Keratinocyte (primary cell): Measurements from ENCODE around the gene RSBN1. TPM values are rescaled to one million over a fixed set of nuclear protein-coding genes. Genes with fewer than 3 reads are reported as not detected.

Source experiments
- DNase-seq: peaks from one replicate; pipeline ENCODE4 v3.0.0-alpha.2; 2011; ENCODE audit warnings: low read depth, missing footprints, low spot score
- FAIRE-seq: peaks from 2 replicates; lab custom pipeline; 2011; peaks lifted over from hg19 to GRCh38; lab: Jason Lieb, UNC
- H2AFZ ChIP-seq: 2 replicates; pipeline ENCODE4 v1.6.0; 2012; ENCODE audit warnings: low read length, control low read depth, inconsistent platforms; ENCODE audit not compliant: control insufficient read depth
- H3K27ac ChIP-seq: 2 replicates; pipeline ENCODE4 v1.5.1; 2011; ENCODE audit warnings: low read length; ENCODE audit not compliant: control insufficient read depth, insufficient read depth
- H3K27me3 ChIP-seq: 3 replicates; pipeline ENCODE4 v1.6.0; 2011; ENCODE audit warnings: low read length; ENCODE audit not compliant: control insufficient read depth, insufficient read depth; ENCODE audit errors: extremely low read depth
- H3K36me3 ChIP-seq, 2 experiments: 2 replicates in 1 of 2; 3 replicates in 1 of 2; pipeline ENCODE4 v1.5.1; 2011; ENCODE audit warnings: low read length in 2 of 2, mild to moderate bottlenecking in 1 of 2; ENCODE audit not compliant: control insufficient read depth in 2 of 2, insufficient read depth in 2 of 2; ENCODE audit errors: extremely low read depth in 1 of 2
- H3K4me1 ChIP-seq: 3 replicates; pipeline ENCODE4 v1.5.1; 2011; ENCODE audit warnings: low read length; ENCODE audit not compliant: control insufficient read depth, insufficient read depth; ENCODE audit errors: extremely low read depth
- H3K4me2 ChIP-seq: 3 replicates; pipeline ENCODE4 v1.6.0; 2011; ENCODE audit warnings: low read depth, low read length; ENCODE audit not compliant: control insufficient read depth, insufficient read depth; ENCODE audit errors: extremely low read depth
- H3K4me3 ChIP-seq, 3 experiments: fragments of 200-600 bp in 1 of 3; sonication (generic) in 1 of 3; 2 replicates in 2 of 3; 3 replicates in 1 of 3; pipeline ENCODE4 v1.5.1; 2011 to 2016; ENCODE audit warnings: low read length in 3 of 3, mild to moderate bottlenecking in 3 of 3, control low read depth in 2 of 3, inconsistent platforms in 1 of 3, low read depth in 1 of 3, mixed read lengths in 1 of 3, mixed run types in 1 of 3, moderate library complexity in 1 of 3; ENCODE audit not compliant: control insufficient read depth in 2 of 3, insufficient read depth in 2 of 3; ENCODE audit errors: extremely low read depth in 1 of 3
- H3K79me2 ChIP-seq: 2 replicates; pipeline ENCODE4 v1.6.0; 2012; ENCODE audit warnings: low read length; ENCODE audit not compliant: control insufficient read depth, insufficient read depth
- H3K9ac ChIP-seq: 3 replicates; pipeline ENCODE4 v1.6.0; 2011; ENCODE audit warnings: low read length; ENCODE audit not compliant: control insufficient read depth, insufficient read depth; ENCODE audit errors: extremely low read depth
- H3K9me1 ChIP-seq: 3 replicates; pipeline ENCODE4 v1.6.0; 2011; ENCODE audit warnings: low read length; ENCODE audit not compliant: control insufficient read depth, insufficient read depth; ENCODE audit errors: extremely low read depth
- H3K9me3 ChIP-seq: 2 replicates; pipeline ENCODE4 v1.5.1; 2012; ENCODE audit warnings: low read depth, low read length; ENCODE audit not compliant: control insufficient read depth
- H4K20me1 ChIP-seq: 3 replicates; pipeline ENCODE4 v1.6.0; 2011; ENCODE audit warnings: low read length; ENCODE audit not compliant: control insufficient read depth, insufficient read depth; ENCODE audit errors: extremely low read depth
- EZH2 ChIP-seq: IDR thresholded peaks from one replicate; pipeline ENCODE4 v1.6.1; 2012; ENCODE audit warnings: inconsistent platforms, mild to moderate bottlenecking, low read length, moderate library complexity
- dilution Hi-C: fragments of 300-500 bp; cut with MboI; formaldehyde crosslinking; loops from one replicate; pipeline ENCODE4 v1.7.0; 2020; ENCODE audit warnings: low sequenced_read_pairs; ENCODE audit not compliant: extremely low pct_ligation_motif_present
- polyA plus RNA-seq, 5 experiments: library from polyadenylated mRNA; depleted of rRNA in 3 of 5; stranded (reverse) in 3 of 5; stranded (forward) in 1 of 5; unstranded in 1 of 5; fragments of >200 nt; gene quantifications; 1 replicate in 1 of 5; 2 replicates in 3 of 5; 3 replicates in 1 of 5; pipeline versions ENCODE4 v1.2.1 to v1.2.3, GENCODE V29; 2011 to 2012; ENCODE audit warnings: missing spikeins in 2 of 5, low read depth in 1 of 5, low replicate concordance in 1 of 5
- TF ChIP-seq, protein P1 (sequence below), 3 experiments: IDR thresholded peaks in 1 of 3; conservative IDR thresholded peaks in 1 of 3; optimal IDR thresholded peaks in 1 of 3; 2 replicates in 2 of 3; 3 replicates in 1 of 3; pipeline versions ENCODE3 to v1.5.1; 2011; ENCODE audit warnings: low read length in 3 of 3, mild to moderate bottlenecking in 3 of 3, moderate library complexity in 2 of 3, control low read depth in 1 of 3, inconsistent platforms in 1 of 3; ENCODE audit not compliant: insufficient read depth in 2 of 3; ENCODE audit errors: extremely low read depth in 1 of 3

The RSBN1 gene
- polyA plus RNA-seq, 1 donor (not counting 4 experiments of a cell fraction or from before 2014, with no cell fraction given), result 10.4 TPM

DNA sequence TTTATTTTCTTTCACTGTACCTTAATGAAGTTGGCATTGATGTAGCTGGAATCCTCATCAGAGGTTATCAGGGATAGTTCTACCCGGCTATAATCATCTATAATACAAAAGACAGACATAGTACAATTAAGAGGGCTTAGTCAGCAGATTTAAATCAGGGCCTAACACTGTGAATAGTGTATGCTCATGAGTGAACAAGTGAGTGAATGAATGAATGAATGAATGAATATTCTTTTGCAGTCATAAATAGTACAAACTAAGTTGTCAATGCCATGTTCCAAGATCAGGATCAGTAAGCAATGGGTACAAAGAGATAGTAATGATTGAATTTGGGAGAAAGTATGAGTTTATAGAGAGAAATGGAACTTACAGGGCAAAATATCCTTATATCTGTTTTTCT, 46.7 kb upstream of the RSBN1 start:
- Histone ChIP-seq H3K4me3 (no peak overlapping the region), H3K27me3 (no peaks in the 10 kb centered on the region), H3K4me1 (peaks cover 33% of the 10 kb centered on the region), H4K20me1 (no peaks in the 10 kb centered on the region), H3K9ac (no peak overlapping the region), H3K9me1 (no peaks in the 10 kb centered on the region), H3K36me3 (no peaks in the 10 kb centered on the region), H3K27ac (no peak overlapping the region), H2AFZ (no peak overlapping the region), H3K79me2 (no peaks in the 10 kb centered on the region), H3K9me3 (no peaks in the 10 kb centered on the region), H3K4me2 (peak overlapping the region; percentile 41)
- FAIRE-seq, result no peak
- dilution Hi-C loops, result no loop called here
- no peak for DNase-seq
- TF ChIP-seq, protein P1, sequence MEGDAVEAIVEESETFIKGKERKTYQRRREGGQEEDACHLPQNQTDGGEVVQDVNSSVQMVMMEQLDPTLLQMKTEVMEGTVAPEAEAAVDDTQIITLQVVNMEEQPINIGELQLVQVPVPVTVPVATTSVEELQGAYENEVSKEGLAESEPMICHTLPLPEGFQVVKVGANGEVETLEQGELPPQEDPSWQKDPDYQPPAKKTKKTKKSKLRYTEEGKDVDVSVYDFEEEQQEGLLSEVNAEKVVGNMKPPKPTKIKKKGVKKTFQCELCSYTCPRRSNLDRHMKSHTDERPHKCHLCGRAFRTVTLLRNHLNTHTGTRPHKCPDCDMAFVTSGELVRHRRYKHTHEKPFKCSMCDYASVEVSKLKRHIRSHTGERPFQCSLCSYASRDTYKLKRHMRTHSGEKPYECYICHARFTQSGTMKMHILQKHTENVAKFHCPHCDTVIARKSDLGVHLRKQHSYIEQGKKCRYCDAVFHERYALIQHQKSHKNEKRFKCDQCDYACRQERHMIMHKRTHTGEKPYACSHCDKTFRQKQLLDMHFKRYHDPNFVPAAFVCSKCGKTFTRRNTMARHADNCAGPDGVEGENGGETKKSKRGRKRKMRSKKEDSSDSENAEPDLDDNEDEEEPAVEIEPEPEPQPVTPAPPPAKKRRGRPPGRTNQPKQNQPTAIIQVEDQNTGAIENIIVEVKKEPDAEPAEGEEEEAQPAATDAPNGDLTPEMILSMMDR (optimal IDR thresholded peaks at IDR 0.05 in 1 of 3, IDR thresholded peaks at IDR 0.05 in 1 of 3, conservative IDR thresholded peaks at IDR 0.05 in 1 of 3; ENCODE audit: extremely low read depth in 1 of 3, insufficient read depth in 2 of 3, low read length in 3 of 3), result no peak
- TF ChIP-seq EZH2, result no peak

DNA sequence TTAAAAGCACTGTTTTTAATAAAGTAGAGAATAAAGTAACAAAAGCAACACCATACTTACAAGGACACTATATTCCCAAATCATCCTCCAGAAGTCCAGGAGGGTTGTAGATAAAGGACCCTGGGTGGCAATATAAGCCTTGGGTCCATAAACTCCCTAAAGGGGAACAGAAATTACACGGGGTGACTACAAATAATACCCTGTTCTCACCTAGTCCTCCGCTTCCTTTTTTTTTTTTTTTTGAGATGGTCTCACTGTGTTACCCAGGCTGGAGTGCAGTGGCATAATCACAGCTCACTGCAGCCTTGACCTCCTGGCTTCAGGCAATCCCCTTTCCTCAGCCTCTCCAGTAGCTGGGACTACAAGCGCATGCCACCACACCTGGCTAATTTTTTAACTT, 46.1 kb upstream of the RSBN1 start:
- DNase-seq (no peak), FAIRE-seq (no peak)
- Histone ChIP-seq H3K9me3 (no peaks in the 10 kb centered on the region), H3K4me1 (peaks cover 33% of the 10 kb centered on the region), H3K9ac (no peak overlapping the region), H2AFZ (no peak overlapping the region), H3K4me3 (no peak overlapping the region), H3K27me3 (no peaks in the 10 kb centered on the region), H3K79me2 (no peaks in the 10 kb centered on the region), H3K9me1 (no peaks in the 10 kb centered on the region), H3K4me2 (no peak overlapping the region), H3K27ac (no peak overlapping the region), H3K36me3 (no peaks in the 10 kb centered on the region), H4K20me1 (no peaks in the 10 kb centered on the region)
- dilution Hi-C loops, result no loop called here
- TF ChIP-seq EZH2, result no peak
- TF ChIP-seq, protein P1 (optimal IDR thresholded peaks at IDR 0.05 in 1 of 3, IDR thresholded peaks at IDR 0.05 in 1 of 3, conservative IDR thresholded peaks at IDR 0.05 in 1 of 3; ENCODE audit: extremely low read depth in 1 of 3, insufficient read depth in 2 of 3, low read length in 3 of 3), result no peak
